Measurements from ENCODE around the gene MACO1.
"Not testable (repeated sequence)": the region's sequence is repeated elsewhere in the genome, so short reads cannot be mapped to it uniquely, and the experiment has no call there.

Gene MACO1

DNA sequence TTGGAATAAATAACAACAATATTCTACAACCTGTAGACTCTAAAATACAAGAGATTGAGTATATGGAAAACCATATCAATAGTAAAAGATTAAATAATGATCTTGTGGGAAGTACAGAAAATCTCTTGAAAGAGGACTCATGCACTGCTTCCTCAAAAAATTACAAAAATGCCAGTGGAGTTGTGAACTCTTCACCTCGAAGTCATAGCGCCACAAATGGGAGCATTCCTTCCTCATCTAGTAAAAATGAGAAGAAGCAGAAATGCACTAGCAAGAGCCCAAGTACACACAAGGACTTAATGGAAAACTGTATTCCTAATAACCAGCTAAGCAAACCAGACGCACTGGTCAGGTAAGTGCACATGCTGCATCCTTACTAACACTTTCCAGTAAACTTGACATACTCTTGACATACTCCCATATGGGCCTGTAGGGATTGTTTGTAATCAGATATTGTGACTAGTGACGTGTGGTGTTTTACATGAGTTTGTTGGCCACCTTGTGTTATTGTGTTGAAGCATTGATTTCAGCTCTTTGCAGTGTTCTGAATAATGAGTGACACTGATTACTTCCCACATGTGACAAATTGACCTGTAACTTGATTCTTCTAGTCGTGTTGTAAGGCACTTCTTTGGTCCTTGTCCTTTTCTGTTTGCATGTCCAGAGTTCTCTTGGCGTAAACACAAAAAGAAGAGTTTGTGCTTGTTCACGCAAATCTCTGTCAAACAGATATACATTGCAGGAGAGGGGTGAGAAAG lies 28.0 kb downstream of the MACO1 start:
- no peak for DNase-seq

DNA sequence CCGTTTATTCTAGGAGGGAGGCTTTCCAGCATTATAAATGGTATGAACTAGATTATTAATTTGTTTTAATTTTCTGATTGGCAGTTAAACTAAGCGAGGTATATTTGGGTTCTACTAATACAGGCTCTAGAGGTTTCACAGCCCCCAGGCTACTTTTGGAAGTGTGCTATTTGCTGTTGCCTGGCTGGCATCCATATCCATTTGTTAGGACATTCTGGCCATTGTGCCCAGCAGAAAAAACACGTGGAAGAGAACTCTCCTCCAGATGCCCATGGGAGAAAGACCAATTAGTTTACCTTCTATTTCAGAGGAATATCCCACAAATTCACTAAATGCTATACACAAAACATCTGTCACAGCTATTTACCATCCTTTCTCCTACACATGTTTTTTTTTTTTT lies 29.3 kb downstream of the MACO1 start:
- DNase-seq = no peak

GRCh38 chr1:25460816-25461215 lies 30.1 kb downstream of the MACO1 start:
- not testable (repeated sequence) for DNase-seq

- DNase-seq = no peak
Measured at GRCh38 chr1:25461849-25462248, 31.2 kb downstream of the MACO1 start.

DNA sequence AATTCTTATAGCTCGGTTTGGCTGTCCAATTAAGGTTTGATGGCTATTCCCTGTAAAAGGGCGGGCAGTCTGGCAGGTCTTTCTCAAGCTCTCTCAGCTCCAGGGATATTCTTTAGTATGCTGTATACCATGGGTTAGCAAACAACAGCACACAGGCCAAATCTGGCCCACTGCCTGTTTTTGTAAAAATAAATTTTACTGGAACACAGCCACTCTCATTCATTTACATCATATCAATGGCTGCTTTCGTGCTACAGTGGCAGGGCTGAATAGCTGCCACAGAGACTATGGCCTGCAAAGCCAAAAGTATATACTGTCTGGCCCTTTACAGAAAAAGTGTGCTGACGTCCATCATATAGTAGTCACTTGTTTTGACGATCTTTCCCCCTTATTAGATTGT lies 32.0 kb downstream of the MACO1 start:
- DNase-seq = no peak

GRCh38 chr1:25467193-25467592 lies 36.5 kb downstream of the MACO1 start:
- no peak for DNase-seq

- no peak for DNase-seq
Measured at GRCh38 chr1:25467616-25468015, 36.9 kb downstream of the MACO1 start.

GRCh38 chr1:25468033-25468432 lies 37.3 kb downstream of the MACO1 start:
- DNase-seq = no peak

DNA sequence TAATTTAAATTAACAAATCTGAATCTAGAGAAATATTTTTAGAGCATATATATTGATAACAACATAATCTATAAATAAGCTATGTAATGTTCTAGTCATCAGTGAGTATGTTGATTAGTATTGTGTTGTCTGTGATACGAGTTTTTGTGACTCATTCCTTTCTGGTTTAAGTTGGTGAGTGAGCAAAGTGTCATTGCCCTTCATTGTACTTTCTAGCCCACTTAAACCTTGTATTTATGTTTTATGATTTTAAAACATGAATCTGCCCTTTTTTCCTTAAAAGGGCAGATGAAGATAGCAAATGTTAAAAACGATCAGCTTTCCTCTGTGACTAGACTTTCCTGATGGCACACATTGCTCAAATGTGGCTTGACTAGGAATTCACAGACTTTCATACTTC lies 38.5 kb downstream of the MACO1 start:
- DNase-seq = no peak

DNA sequence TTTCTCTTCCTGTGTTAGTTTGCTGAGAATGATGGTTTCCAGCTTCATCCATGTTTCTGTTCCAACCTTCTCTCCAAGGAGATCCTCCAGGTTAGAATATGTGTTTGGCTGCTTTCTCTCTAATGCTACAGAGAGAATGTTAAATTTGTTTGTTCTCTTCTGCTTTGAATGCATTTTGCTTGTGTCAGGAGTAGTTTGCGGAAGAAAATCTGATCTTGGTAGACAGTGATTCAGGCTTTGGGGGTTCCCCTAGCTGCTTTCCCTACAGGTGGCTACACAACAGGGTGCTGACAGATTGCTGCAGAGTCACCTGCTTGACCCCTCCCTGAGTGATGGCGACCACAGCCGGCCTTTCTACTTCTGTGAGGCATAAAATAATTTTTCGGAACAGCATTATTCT lies 41.8 kb downstream of the MACO1 start:
- DNase-seq = no peak

DNA sequence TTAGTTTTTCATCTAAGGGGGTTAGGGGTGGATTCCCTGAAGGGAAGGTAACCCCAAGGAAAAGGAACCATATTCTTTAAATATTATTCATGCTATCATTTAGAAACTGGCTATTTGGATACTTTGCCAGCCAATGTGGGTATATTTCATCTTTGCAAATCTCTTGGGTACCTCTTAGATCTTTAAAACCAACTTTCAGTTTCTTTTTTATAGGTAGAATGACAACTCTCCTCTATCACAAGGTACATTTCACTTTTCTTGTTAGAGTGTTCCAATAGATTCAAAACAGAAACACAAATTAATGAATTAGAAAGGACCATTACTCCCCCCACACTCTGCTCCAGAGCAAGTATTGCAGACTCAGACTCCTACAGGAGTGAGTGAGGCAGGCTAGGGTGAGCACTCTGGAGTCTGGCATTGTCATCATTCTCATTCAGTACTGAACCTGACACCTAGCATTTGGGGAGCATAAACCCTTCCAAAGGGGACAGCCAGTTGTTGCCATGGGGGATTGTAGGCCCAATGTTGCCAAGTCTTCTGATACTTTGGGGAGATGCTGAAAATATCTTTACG lies 43.0 kb downstream of the MACO1 start:
- DNase-seq = no peak

- DNase-seq = no peak
Measured at GRCh38 chr1:25474439-25475047, 43.8 kb downstream of the MACO1 start.

DNA sequence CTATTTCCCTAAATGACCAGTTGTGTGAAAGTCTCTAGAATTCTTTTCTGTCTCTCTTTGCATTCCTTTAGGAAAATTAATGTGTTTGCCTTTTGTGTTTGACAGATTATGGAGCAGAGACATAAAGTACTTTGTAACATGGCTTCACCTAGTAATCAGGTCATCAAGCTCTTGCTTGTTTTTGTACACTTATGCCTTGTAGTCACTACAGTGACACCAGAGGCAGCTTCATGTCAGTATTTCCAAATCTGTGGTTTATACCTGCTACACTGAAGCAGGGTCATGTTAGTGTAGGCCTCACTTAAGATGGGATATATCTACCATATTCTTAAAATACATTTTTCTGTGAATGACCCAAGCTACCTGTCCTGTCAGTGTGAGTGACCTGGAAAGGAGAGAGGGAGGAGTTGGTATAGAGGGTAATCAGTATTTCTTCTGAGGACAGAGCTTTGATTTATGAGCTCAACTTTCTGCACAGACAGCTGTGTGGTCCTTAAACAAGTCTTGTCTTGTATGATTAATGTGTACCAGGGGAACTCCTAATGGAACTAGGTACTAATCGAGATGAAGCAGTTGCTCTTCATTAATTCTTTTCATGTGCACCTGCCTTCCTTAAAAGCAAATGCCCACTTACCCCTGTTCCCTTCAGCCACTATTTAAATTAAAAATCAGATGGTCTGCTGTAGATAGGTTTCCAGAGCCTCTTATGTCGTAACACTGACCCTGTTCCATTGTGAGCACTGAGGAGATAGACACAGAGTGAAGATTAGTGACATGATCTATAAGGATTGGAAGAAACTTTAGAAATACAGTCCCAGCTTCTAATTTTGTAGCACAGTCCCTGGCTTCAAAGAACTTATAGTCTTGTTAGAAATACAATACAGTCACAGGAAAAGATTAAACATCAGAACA lies 45.7 kb downstream of the MACO1 start:
- DNase-seq = no peak

GRCh38 chr1:25477448-25478034 lies 46.8 kb downstream of the MACO1 start:
- no peak for DNase-seq

DNA sequence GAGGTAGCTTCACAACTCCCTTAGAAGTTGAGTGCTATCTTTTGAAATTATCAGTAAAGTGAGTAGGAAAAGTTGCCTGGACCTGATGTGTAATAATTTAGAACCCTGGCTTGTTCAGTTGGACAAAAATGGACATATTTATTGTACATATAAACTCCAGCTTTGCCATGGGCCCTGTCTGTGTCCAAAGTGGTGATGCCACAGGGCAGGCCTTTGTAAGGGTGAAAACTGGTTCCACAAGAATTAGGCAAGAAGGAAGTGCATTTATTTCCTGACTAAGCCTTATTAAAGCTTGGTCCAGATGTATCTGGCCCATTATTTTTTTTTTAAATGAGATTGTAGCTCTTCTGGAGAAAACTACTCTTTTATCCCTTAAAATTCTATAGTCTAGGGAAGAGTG lies 47.9 kb downstream of the MACO1 start:
- DNase-seq = no peak

DNA sequence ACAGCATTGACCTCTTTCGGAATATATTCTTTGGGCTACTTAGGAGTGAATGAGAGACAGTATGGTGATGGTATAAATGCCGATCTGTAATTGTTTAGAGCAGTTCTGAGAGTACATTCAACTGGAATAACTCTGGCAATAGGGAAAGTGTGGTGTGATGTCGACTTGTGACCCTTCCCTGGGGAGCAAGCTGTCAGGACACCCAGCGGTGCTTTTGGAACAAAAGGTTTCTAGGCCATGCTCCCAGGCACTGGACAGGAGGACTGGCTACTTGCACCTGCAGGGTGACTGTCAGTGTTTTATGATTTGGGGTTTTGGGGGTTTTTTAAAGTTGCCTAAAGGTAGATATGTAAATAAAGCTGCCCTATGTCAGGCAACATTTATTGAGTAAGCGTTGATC lies 50.9 kb downstream of the MACO1 start:
- DNase-seq = no peak

DNA sequence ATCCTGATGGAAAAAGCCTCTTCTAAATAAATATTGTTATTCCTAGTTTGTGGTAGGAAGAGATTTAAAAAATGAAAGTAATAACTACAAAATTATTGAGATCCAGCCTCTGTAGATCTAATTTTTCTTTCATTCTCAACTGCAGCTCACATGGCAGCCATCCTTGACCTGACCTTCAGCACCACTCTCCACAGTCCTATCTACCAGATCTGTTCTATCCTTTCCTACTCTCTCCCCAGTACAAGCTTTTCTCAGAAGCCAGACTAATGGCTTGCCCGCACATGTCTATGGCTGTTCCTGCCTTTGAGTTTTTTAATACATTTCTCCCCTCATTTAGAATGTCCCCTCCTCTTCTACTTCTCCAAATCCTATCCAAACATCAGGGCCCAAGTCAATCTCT lies 51.5 kb downstream of the MACO1 start:
- no peak for DNase-seq

DNA sequence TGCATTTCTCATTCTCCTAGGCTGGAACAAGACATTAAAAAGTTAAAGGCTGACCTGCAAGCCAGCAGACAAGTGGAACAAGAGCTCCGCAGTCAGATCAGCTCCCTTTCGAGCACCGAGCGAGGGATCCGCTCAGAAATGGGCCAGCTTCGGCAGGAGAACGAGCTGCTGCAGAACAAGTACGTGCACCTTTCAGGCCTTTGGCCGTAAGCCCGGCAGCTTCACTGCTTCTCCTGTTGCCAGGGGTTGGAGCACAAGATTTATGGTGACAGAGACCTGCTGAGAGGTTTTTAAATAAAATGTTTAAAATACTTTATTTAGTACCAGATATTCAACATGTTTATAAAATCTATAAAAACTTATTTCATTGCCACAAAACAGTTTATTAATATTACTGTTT lies 53.4 kb downstream of the MACO1 start:
- no peak for DNase-seq

GRCh38 chr1:25484533-25484932 lies 53.8 kb downstream of the MACO1 start:
- no peak for DNase-seq

- DNase-seq = no peak
Measured at GRCh38 chr1:25485536-25486411, 55.1 kb downstream of the MACO1 start.

- no peak for DNase-seq
Measured at GRCh38 chr1:25486602-25487001, 55.9 kb downstream of the MACO1 start.

GRCh38 chr1:25487628-25488027 lies 56.9 kb downstream of the MACO1 start:
- DNase-seq = no peak
